Neural cell (in vitro differentiated cells): ENCODE results near the gene DCXR. TPM values are rescaled to one million over a fixed set of nuclear protein-coding genes. Genes with fewer than 3 reads are reported as not detected.

Experiments used
- H2AFZ ChIP-seq: fragments of 200-600, 300-800 bp; sonication (generic), shearing (Covaris generic); 2 replicates; pipeline ENCODE4 v1.6.0; 2014; ENCODE audit warnings: low read depth, mild to moderate bottlenecking, antibody characterized with exemption, low read length, moderate library complexity
- H3F3A ChIP-seq: fragments of 200-600 bp; shearing (Covaris generic); 2 replicates; pipeline ENCODE4 v1.6.1; 2016; ENCODE audit warnings: mild to moderate bottlenecking, moderate library complexity, mixed read lengths, antibody characterized with exemption, low read length; ENCODE audit not compliant: insufficient read depth, poor library complexity, severe bottlenecking
- H3K27ac ChIP-seq: fragments of 200-600, 300-800 bp; sonication (generic), shearing (Covaris generic); 2 replicates; pipeline ENCODE4 v1.5.1; 2014; ENCODE audit warnings: mild to moderate bottlenecking, low read length, moderate library complexity
- H3K27me3 ChIP-seq: fragments of 300-800, 200-600 bp; sonication (generic), shearing (Covaris generic); 2 replicates; pipeline ENCODE4 v1.6.0; 2014; ENCODE audit warnings: mild to moderate bottlenecking, low read depth, low read length, moderate library complexity; ENCODE audit not compliant: insufficient read depth
- H3K36me3 ChIP-seq: fragments of 300-800, 200-600 bp; sonication (generic), shearing (Covaris generic); 2 replicates; pipeline ENCODE4 v1.5.1; 2014; ENCODE audit warnings: mild to moderate bottlenecking, antibody characterized with exemption, low read length, moderate library complexity; ENCODE audit not compliant: insufficient read depth
- H3K4me2 ChIP-seq: fragments of 300-800, 200-600 bp; sonication (generic), shearing (Covaris generic); 2 replicates; pipeline ENCODE4 v1.6.0; 2014; ENCODE audit warnings: mild to moderate bottlenecking, low read length
- H3K4me3 ChIP-seq: fragments of 300-800, 200-600 bp; sonication (generic), shearing (Covaris generic); 2 replicates; pipeline ENCODE4 v1.5.1; 2014; ENCODE audit warnings: mild to moderate bottlenecking, low read length, moderate library complexity
- H3K79me2 ChIP-seq: fragments of 200-600 bp; shearing (Covaris generic); replicated peaks from 2 replicates; pipeline ENCODE4 v1.6.0; 2014; ENCODE audit warnings: mild to moderate bottlenecking, low read length, moderate library complexity; ENCODE audit not compliant: insufficient read depth
- H3K9ac ChIP-seq: fragments of 300-800, 200-600 bp; sonication (generic), shearing (Covaris generic); 2 replicates; pipeline ENCODE4 v1.6.1; 2016; ENCODE audit warnings: mild to moderate bottlenecking, low read length, mixed read lengths
- H3K9me2 ChIP-seq: fragments of 200-600 bp; shearing (Covaris generic); 2 replicates; pipeline ENCODE4 v1.6.1; 2016; ENCODE audit warnings: mild to moderate bottlenecking, low read length, mixed read lengths; ENCODE audit not compliant: insufficient read depth
- H3K9me3 ChIP-seq: fragments of 200-600, 300-800 bp; sonication (generic), shearing (Covaris generic); 2 replicates; pipeline ENCODE4 v1.6.1; 2016; ENCODE audit warnings: mild to moderate bottlenecking, mixed run types, low read length, moderate library complexity, mixed read lengths
- H4K20me1 ChIP-seq: fragments of 200-600 bp; shearing (Covaris generic); 2 replicates; pipeline ENCODE4 v1.6.1; 2016; ENCODE audit warnings: mild to moderate bottlenecking, mixed run types; ENCODE audit not compliant: insufficient read depth
- EP300 ChIP-seq: fragments of 450-650 bp; conservative IDR thresholded peaks from 2 replicates; pipeline ENCODE4 v1.6.1; 2014; ENCODE audit warnings: antibody characterized with exemption, mild to moderate bottlenecking, moderate library complexity; ENCODE audit not compliant: poor library complexity, severe bottlenecking
- EZH2 ChIP-seq: fragments of 200-600, 300-800 bp; shearing (Covaris generic), sonication (generic); IDR thresholded peaks from 2 replicates; pipeline ENCODE4 v1.6.1; 2014; ENCODE audit warnings: antibody characterized with exemption, low read length, borderline replicate concordance, mild to moderate bottlenecking; ENCODE audit not compliant: insufficient read depth, poor library complexity, severe bottlenecking
- MXI1 ChIP-seq: fragments of 450-650 bp; conservative IDR thresholded peaks from 2 replicates; pipeline ENCODE4 v1.6.1; 2014; ENCODE audit warnings: antibody characterized with exemption, mild to moderate bottlenecking; ENCODE audit not compliant: poor library complexity, severe bottlenecking
- POLR2AphosphoS5 ChIP-seq: IDR thresholded peaks from 2 replicates; pipeline ENCODE4 v1.6.1; 2012
- RAD21 ChIP-seq: fragments of 450-650 bp; conservative IDR thresholded peaks from 2 replicates; pipeline ENCODE4 v1.6.1; 2014; ENCODE audit warnings: antibody characterized with exemption, mild to moderate bottlenecking, moderate library complexity
- SMC3 ChIP-seq: fragments of 450-650 bp; conservative IDR thresholded peaks from 2 replicates; pipeline ENCODE4 v1.6.1; 2014; ENCODE audit warnings: antibody characterized with exemption, mild to moderate bottlenecking, moderate library complexity; ENCODE audit not compliant: poor library complexity
- TAF1 ChIP-seq: IDR thresholded peaks from 2 replicates; pipeline ENCODE4 v1.6.1; 2012; ENCODE audit warnings: low read depth
- polyA plus RNA-seq: library from polyadenylated mRNA; depleted of rRNA; stranded (reverse); fragments of >200 nt; gene quantifications from 2 replicates; pipeline ENCODE4 v1.2.3, GENCODE V29; 2014
- TF ChIP-seq, protein P1 (sequence below): IDR thresholded peaks from 2 replicates; pipeline ENCODE4 v1.6.1; 2012; ENCODE audit warnings: borderline replicate concordance
- TF ChIP-seq, protein P2 (sequence below): fragments of 450-650 bp; IDR thresholded peaks from 2 replicates; pipeline ENCODE4 v1.5.1; 2014; ENCODE audit warnings: antibody characterized with exemption, mild to moderate bottlenecking, moderate library complexity; ENCODE audit not compliant: poor library complexity, severe bottlenecking

Gene DCXR
- polyA plus RNA-seq, 1 donor from 2014 or later = 129 TPM

DNA sequence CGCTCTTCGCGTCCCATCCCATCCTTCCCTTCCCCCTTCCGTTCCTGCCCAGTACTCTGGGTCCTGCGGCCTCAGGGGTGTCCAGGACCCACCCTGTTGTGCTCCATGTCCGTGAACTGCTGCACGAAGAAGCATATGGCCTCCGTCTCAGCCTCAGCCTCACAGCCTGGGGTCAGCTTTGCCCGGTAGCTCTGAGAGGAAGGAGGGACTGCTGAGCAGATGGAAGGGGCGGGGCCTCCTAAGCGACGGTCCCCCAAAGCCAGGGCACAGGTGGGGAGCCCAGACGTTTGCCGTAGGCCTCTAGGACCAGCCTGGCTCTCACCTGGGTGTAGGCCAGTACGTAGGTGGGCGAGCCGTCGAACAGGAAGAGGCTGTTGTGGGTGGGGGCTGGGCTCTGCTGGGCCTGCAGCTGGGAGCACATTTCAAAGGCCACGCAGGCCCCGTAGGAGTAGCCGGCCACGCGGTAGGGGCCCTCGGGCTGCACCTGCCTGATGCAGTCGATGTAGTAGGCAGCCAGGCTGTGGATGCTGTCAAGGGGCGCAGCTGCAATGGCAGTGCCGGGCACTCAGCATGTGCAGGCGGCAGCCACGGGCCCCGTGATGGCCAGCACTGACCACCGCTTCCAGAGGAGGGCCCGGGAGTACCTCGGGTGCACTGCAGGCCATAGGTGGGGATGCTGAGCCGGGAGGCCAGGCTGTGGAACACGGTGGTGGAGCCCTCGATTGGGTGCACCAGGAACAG is 42.7 kb upstream of the DCXR start:
- H4K20me1 ChIP-seq = no peaks in the 10 kb centered on the region
- no peak overlapping the region for H3K4me3 ChIP-seq
- no peak for TF ChIP-seq EZH2
- TF ChIP-seq, protein P1, sequence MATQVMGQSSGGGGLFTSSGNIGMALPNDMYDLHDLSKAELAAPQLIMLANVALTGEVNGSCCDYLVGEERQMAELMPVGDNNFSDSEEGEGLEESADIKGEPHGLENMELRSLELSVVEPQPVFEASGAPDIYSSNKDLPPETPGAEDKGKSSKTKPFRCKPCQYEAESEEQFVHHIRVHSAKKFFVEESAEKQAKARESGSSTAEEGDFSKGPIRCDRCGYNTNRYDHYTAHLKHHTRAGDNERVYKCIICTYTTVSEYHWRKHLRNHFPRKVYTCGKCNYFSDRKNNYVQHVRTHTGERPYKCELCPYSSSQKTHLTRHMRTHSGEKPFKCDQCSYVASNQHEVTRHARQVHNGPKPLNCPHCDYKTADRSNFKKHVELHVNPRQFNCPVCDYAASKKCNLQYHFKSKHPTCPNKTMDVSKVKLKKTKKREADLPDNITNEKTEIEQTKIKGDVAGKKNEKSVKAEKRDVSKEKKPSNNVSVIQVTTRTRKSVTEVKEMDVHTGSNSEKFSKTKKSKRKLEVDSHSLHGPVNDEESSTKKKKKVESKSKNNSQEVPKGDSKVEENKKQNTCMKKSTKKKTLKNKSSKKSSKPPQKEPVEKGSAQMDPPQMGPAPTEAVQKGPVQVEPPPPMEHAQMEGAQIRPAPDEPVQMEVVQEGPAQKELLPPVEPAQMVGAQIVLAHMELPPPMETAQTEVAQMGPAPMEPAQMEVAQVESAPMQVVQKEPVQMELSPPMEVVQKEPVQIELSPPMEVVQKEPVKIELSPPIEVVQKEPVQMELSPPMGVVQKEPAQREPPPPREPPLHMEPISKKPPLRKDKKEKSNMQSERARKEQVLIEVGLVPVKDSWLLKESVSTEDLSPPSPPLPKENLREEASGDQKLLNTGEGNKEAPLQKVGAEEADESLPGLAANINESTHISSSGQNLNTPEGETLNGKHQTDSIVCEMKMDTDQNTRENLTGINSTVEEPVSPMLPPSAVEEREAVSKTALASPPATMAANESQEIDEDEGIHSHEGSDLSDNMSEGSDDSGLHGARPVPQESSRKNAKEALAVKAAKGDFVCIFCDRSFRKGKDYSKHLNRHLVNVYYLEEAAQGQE = no peak
- TF ChIP-seq EP300 = no peak
- no peak for TF ChIP-seq TAF1
- no peak for TF ChIP-seq POLR2AphosphoS5
- TF ChIP-seq SMC3 = no peak
- TF ChIP-seq RAD21 = no peak
- TF ChIP-seq MXI1 = no peak
- TF ChIP-seq, protein P2, sequence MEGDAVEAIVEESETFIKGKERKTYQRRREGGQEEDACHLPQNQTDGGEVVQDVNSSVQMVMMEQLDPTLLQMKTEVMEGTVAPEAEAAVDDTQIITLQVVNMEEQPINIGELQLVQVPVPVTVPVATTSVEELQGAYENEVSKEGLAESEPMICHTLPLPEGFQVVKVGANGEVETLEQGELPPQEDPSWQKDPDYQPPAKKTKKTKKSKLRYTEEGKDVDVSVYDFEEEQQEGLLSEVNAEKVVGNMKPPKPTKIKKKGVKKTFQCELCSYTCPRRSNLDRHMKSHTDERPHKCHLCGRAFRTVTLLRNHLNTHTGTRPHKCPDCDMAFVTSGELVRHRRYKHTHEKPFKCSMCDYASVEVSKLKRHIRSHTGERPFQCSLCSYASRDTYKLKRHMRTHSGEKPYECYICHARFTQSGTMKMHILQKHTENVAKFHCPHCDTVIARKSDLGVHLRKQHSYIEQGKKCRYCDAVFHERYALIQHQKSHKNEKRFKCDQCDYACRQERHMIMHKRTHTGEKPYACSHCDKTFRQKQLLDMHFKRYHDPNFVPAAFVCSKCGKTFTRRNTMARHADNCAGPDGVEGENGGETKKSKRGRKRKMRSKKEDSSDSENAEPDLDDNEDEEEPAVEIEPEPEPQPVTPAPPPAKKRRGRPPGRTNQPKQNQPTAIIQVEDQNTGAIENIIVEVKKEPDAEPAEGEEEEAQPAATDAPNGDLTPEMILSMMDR = no peak
- no peaks in the 10 kb centered on the region for H3K79me2 ChIP-seq
- H3K36me3 ChIP-seq = no peaks in the 10 kb centered on the region
- no peaks in the 10 kb centered on the region for H3K27me3 ChIP-seq
- H2AFZ ChIP-seq = no peak overlapping the region
- no peaks in the 10 kb centered on the region for H3K9me3 ChIP-seq
- no peaks in the 10 kb centered on the region for H3K9me2 ChIP-seq
- H3K9ac ChIP-seq = no peak overlapping the region
- no peaks in the 10 kb centered on the region for H3F3A ChIP-seq
- H3K27ac ChIP-seq = no peak overlapping the region
- H3K4me2 ChIP-seq = no peak overlapping the region

DNA sequence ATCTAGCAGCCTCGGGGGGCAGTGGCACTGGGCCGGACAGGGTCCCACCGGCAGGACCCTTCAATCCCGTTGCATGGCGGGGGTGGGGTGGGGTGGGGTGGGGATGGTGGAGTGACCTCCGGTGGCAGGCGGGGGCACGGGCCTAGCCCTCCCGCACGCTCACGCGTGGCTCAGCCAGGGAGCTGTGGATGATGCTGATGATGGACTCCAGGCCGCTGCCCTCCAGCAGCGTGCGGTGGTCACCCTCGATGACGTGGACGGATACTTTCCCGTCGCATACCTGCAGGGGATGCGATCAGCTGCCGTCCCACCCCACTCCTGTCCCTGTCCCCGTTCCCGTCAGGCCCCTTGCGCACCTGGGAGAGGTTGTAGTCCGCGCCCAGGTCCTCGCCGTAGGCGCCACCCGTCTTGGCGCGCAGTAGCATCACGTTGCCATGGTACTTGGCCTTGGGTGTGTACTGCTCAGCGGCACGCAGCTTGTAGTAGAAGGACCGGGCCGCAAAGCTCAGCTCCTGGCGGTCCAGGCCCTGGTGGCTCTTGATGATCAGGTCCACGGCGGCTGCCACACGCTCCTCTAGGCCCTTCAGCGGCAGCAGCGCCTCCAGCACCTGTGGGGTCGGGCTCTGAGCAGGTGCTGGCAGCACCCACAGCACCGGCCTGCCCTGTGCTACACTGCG is 41.6 kb upstream of the DCXR start:
- H4K20me1 ChIP-seq = no peaks in the 10 kb centered on the region
- H3K79me2 ChIP-seq = no peaks in the 10 kb centered on the region
- H3K9ac ChIP-seq = no peak overlapping the region
- H3K4me3 ChIP-seq = no peak overlapping the region
- no peaks in the 10 kb centered on the region for H3K27me3 ChIP-seq
- no peaks in the 10 kb centered on the region for H3K9me2 ChIP-seq
- no peaks in the 10 kb centered on the region for H3K9me3 ChIP-seq
- no peak overlapping the region for H3K4me2 ChIP-seq
- H3K36me3 ChIP-seq = no peaks in the 10 kb centered on the region
- no peak overlapping the region for H3K27ac ChIP-seq
- H3F3A ChIP-seq = no peaks in the 10 kb centered on the region
- no peak overlapping the region for H2AFZ ChIP-seq
- no peak for TF ChIP-seq EP300
- TF ChIP-seq, protein P1 = no peak
- TF ChIP-seq SMC3 = no peak
- no peak for TF ChIP-seq RAD21
- no peak for TF ChIP-seq EZH2
- TF ChIP-seq, protein P2 = no peak
- no peak for TF ChIP-seq POLR2AphosphoS5
- TF ChIP-seq TAF1 = no peak
- TF ChIP-seq MXI1 = no peak
